Omental fat pad (tissue), 4 donors: ENCODE results near the gene GHRL. TPM values are rescaled to one million over a fixed set of nuclear protein-coding genes. Genes with fewer than 3 reads are reported as not detected.

Experiments
- ATAC-seq: fragments of 150-250 bp; one replicate; pipeline ENCODE4 v1.9.1; 2016; ENCODE audit warnings: mild to moderate bottlenecking, moderate library complexity; ENCODE audit not compliant: low FRiP score
- DNase-seq: peaks from one replicate; pipeline ENCODE4 v3.0.0-alpha.2; 2019; ENCODE audit warnings: low spot score
- CTCF ChIP-seq, 3 donors: fragments of 450-650 bp; IDR thresholded peaks; one replicate each; pipeline ENCODE4 v1.5.1; 2016 to 2017; ENCODE audit warnings: antibody characterized with exemption in 3 of 3, mild to moderate bottlenecking in 3 of 3, moderate library complexity in 2 of 3
- total RNA-seq, 4 donors: library from RNA; depleted of rRNA; stranded (reverse); fragments of >200 nt; gene quantifications; one replicate each; pipeline ENCODE4 v1.1.0, GENCODE V29; 2016

Gene GHRL
- total RNA-seq, 4 donors from 2014 or later, result 7.3 TPM; not detected in 3

GRCh38 chr3:10334042-10334441 lies 41.3 kb upstream of the GHRL start:
- no peak for ATAC-seq
- DNase-seq, result no peak
- no peak for TF ChIP-seq CTCF (IDR thresholded peaks at IDR 0.05)

- no peak for TF ChIP-seq CTCF (IDR thresholded peaks at IDR 0.05)
- ATAC-seq (no peak), DNase-seq (no peak)
Measured at GRCh38 chr3:10333349-10333650, 40.6 kb upstream of the GHRL start.

GRCh38 chr3:10332481-10333348 lies 40.0 kb upstream of the GHRL start:
- ATAC-seq (no peak), DNase-seq (no peak)
- no peak for TF ChIP-seq CTCF (IDR thresholded peaks at IDR 0.05)

GRCh38 chr3:10331320-10331719 lies 38.6 kb upstream of the GHRL start:
- ATAC-seq (no peak), DNase-seq (no peak)
- TF ChIP-seq CTCF (IDR thresholded peaks at IDR 0.05), result no peak

GRCh38 chr3:10330319-10330718 lies 37.6 kb upstream of the GHRL start:
- ATAC-seq (no peak), DNase-seq (no peak)
- TF ChIP-seq CTCF (IDR thresholded peaks at IDR 0.05), result no peak

GRCh38 chr3:10329495-10330015 lies 36.8 kb upstream of the GHRL start:
- DNase-seq (no peak), ATAC-seq (no peak)
- no peak for TF ChIP-seq CTCF (IDR thresholded peaks at IDR 0.05)

GRCh38 chr3:10328460-10329071 lies 35.8 kb upstream of the GHRL start:
- DNase-seq, result no peak
- no peak for TF ChIP-seq CTCF (IDR thresholded peaks at IDR 0.05)
- no peak for ATAC-seq
